HUES48 (cell line): ENCODE results near the gene TANGO2.
"Not testable (repeated sequence)": the region's sequence is repeated elsewhere in the genome, so short reads cannot be mapped to it uniquely, and the experiment has no call there.

Experiments used
- H3K27ac ChIP-seq: one replicate; pipeline ENCODE4 v1.7.0; 2013; ENCODE audit warnings: low read depth, low read length, inconsistent platforms
- H3K27me3 ChIP-seq: 2 replicates; pipeline ENCODE4 v1.6.1; 2013; ENCODE audit warnings: mild to moderate bottlenecking, low read length; ENCODE audit not compliant: control insufficient read depth, insufficient read depth
- H3K36me3 ChIP-seq: 2 replicates; pipeline ENCODE4 v1.6.1; 2013; ENCODE audit warnings: low read length; ENCODE audit not compliant: control insufficient read depth, insufficient read depth
- H3K4me1 ChIP-seq: 2 replicates; pipeline ENCODE4 v1.6.1; 2013; ENCODE audit warnings: mild to moderate bottlenecking, low read length; ENCODE audit not compliant: control insufficient read depth, insufficient read depth
- H3K4me3 ChIP-seq: 2 replicates; pipeline ENCODE4 v1.5.1; 2013; ENCODE audit warnings: mild to moderate bottlenecking, low read depth, low read length
- H3K9ac ChIP-seq: 2 replicates; pipeline ENCODE4 v1.6.1; 2013; ENCODE audit warnings: mild to moderate bottlenecking, low read depth, low read length, moderate library complexity
- H3K9me3 ChIP-seq: 2 replicates; pipeline ENCODE4 v1.6.1; 2013; ENCODE audit warnings: low read length; ENCODE audit not compliant: control insufficient read depth, insufficient read depth

TANGO2 gene

DNA sequence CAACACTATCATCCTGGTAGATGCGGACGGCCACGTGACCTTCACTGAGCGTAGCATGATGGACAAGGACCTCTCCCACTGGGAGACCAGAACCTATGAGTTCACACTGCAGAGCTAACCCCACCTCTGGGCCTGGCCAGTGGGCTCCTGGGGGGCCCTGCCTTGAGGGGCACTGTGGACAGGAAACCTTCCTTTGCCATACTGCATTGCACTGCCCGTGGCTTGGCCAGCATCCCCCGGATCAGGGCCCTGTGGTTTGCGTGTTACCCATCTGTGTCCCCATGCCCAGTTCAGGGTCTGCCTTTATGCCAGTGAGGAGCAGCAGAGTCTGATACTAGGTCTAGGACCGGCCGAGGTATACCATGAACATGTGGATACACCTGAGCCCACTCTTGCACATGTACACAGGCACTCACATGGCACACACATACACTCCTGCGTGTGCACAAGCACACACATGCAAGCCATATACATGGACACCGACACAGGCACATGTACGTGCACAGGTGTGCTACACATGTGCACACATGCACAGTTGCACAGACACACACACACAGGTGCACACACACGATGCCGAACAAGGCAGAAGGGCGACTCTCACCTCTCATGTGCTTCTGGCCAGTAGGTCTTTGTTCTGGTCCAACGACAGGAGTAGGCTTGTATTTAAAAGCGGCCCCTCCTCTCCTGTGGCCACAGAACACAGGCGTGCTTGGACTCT, 43.8 kb downstream of the TANGO2 start:
- Histone ChIP-seq H3K4me3 (no peak overlapping the region), H3K4me1 (no peaks in the 10 kb centered on the region), H3K27me3 (peaks cover 3% of the 10 kb centered on the region; the same call in 1 of the 2 replicates), H3K9me3 (no peaks in the 10 kb centered on the region), H3K9ac (no peak overlapping the region), H3K27ac (no peak overlapping the region), H3K36me3 (no peaks in the 10 kb centered on the region)

DNA sequence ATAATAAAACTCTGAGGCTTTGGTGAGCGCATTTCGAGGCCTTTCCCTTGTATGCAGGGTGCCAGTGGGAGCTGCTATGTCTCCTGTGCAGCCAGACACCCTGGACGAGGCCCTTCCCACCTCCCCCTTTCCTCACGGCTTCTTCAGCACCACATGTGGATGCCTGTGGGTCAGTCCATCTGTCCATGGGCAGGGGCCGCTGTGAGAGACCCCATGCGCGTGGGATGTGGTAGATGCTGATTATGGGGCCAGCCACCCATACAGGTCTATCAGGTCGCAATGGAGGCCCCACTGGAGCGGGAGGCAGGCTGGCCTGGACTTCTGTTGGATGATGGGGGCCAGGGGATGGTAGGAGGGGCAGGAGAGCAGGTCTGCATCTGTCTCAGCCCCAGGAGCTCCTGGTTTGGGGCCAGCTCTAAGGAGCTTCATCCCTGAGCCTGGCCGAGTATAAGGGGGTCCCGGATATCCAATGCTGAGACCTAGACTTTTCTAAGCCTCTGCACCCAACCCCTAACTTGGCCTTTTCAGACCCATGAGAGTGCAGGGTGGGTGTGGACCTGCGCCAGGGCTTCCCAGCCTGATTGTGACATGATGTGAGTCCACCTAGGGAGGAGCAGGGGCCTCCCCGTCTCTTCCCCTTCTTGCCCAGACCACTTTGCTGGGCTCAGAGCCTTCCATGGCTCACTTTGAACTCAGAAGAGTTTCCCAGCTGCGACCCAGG, 45.1 kb downstream of the TANGO2 start:
- Histone ChIP-seq H3K4me1 (no peaks in the 10 kb centered on the region), H3K9ac (no peak overlapping the region), H3K9me3 (no peaks in the 10 kb centered on the region), H3K36me3 (no peaks in the 10 kb centered on the region), H3K27me3 (peaks cover 8% of the 10 kb centered on the region), H3K4me3 (no peak overlapping the region), H3K27ac (no peak overlapping the region)

DNA sequence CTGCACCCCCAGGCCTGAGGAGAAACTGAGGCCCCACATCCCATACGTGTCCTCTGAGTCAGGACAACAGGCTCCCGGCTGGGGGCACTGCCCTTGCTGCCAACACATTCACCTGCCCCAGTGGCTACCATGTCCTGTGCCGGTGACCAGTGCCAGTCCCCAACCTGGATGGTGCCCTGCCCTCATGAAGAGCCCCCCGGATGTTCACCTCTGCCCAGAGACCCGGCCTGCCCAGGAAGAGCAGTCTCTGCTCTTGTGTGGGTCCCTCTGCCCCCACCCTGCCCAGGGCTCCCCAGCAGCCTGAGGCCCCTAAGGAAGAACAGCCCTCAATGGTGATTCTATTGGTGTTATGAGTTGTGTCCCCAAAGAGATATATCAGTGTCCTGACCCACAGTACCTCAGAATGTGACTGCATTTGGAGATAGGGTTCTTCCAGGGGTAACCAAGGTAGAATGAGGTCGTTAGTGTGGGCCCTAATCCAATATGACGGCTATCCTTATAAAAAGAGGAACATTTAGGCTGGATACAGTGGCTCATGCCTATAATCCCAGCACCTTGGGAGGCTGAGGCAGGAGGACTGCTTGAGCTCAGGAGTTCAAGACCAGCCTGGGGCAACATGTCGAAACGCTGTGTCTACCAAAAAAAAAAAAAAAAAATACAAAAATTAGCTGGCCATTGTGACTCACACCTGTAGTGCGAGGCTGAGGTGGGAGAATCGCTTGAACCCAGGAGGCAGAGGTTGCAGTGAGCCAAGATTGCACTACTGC, 45.9 kb downstream of the TANGO2 start:
- Histone ChIP-seq H3K36me3 (no peaks in the 10 kb centered on the region), H3K27ac (no peak overlapping the region), H3K9me3 (no peaks in the 10 kb centered on the region), H3K27me3 (peaks cover 12% of the 10 kb centered on the region), H3K9ac (no peak overlapping the region), H3K4me3 (no peak overlapping the region), H3K4me1 (no peaks in the 10 kb centered on the region)

DNA sequence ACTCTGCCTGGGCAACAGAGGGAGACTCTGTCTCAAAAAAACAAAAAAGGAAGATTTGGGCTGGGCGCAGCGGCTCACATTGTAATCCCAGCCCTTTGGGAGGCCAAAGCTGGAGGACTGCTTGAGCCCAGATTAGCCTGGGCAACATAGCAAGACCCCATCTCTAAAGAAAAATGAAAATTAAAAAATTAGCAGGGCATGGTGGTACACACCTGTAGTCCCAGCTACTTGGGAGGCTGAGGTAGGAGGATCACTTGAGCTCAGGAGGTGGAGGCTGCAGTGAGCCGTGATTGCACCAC, 46.4 kb downstream of the TANGO2 start:
- not testable (repeated sequence) for H3K27ac ChIP-seq, H3K9me3 ChIP-seq, H3K4me3 ChIP-seq, H3K4me1 ChIP-seq, H3K36me3 ChIP-seq, H3K9ac ChIP-seq
- peaks cover 12% of the 10 kb centered on the region for H3K27me3 ChIP-seq

DNA sequence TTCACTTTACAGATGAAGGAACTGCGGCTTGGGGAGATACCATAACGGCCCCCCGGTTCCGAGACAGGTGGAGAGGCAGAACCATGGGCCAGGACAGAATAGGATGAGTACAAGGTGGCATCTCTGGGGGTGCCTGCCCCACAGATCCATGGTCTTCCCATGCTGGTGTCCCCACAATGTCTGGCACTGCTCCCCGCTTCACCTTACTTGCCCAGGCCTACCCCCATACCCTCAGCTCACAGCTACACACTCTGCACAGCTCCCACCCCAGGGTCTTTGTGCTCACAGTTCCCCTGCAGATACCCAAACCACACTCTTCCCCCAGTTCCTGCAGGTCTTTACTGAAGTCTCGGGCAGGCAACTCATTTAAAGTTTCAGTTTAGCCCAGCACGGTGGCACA, 47.7 kb downstream of the TANGO2 start:
- Histone ChIP-seq H3K27ac (no peak overlapping the region), H3K9ac (no peak overlapping the region), H3K9me3 (no peaks in the 10 kb centered on the region), H3K36me3 (no peaks in the 10 kb centered on the region), H3K27me3 (peaks cover 12% of the 10 kb centered on the region), H3K4me1 (no peaks in the 10 kb centered on the region), H3K4me3 (no peak overlapping the region)

DNA sequence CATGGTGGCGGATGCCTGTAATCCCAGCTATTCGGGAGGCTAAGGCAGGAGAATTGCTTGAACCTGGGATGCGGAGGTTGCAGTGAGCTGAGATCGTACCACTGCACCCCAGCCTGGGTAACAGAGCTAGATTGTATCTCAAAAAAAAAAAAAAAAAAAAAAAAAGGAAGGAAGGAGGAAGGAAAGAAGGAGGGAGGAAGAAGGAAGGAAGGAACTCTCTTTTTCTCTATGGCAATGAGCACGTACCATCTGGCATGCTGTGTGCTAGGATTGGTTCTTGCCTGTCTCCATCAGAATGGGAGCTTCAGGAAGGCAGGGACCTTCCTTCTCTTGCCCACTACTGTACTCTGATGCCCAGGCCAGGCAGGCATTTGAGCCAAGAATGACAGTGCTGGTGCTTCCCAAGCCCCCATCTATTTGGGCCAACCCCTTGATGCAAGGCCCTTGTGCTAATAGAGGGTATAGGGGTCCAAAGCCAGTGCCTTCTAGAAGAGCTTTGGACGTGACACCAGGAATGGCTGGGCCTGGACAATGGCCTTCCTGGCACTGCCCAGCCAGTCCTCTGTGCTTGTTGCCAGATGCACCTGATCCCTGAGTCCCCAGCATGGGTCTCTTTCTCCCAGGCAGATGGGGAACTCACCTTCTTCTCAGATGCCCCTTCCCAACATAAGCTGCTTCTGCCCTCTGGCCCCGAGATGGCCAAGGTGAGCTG, 48.6 kb downstream of the TANGO2 start:
- Histone ChIP-seq H3K36me3 (no peaks in the 10 kb centered on the region), H3K9me3 (no peaks in the 10 kb centered on the region), H3K4me1 (no peaks in the 10 kb centered on the region), H3K27ac (no peak overlapping the region), H3K4me3 (no peak overlapping the region), H3K9ac (no peak overlapping the region), H3K27me3 (peaks cover 12% of the 10 kb centered on the region)

DNA sequence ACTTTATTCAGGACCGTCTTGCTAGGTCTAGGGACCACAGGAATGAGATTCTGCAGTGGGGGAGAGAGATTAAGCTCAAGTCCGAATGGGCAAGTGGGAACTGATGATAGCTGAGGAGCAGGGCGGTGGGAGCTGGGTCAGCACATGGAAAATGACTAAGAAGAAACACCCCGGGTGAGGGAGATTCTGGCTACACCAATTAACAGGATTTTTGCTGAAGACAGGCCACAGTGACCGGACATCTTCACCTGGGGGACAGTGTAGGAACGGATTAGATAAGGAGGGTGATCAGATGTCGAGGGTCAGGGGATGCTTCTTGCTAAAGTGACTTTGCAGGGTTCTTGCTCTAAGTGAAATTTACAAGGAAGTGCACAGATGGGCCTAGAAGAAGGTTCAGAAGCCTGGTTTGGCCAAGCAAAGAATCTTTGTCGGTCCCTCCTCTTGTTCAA, 50.6 kb downstream of the TANGO2 start:
- H3K4me1 ChIP-seq = no peaks in the 10 kb centered on the region
- no peaks in the 10 kb centered on the region for H3K9me3 ChIP-seq
- no peak overlapping the region for H3K27ac ChIP-seq
- no peaks in the 10 kb centered on the region for H3K36me3 ChIP-seq
- no peak overlapping the region for H3K9ac ChIP-seq
- H3K27me3 ChIP-seq = peaks cover 12% of the 10 kb centered on the region
- no peak overlapping the region for H3K4me3 ChIP-seq

DNA sequence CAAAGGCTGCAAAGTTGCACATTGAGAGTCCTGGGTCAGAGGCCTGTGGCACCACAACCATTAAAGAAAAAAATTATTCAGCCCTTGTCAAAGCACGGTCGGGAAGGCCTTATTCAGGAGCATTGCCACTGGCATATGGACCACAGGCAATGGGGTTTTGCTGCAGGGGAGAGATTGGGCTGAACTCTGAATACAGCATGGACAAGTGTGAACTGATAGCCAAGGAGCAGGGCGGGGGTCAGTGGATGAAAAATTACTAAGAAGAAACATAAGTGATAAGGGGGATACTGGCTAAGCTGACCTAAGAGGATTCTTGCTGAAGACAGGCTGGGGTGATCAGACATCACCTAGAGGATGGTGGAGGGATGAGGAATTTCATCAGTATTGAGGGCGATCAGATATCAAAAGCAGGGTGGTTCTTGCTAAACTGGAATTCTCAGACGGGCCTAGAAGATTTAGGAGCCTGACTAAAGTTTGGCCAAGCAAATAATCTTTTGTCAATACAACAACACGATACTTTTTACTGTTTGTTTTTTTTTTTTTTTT, 55.8 kb downstream of the TANGO2 start:
- Histone ChIP-seq H3K27ac (no peak overlapping the region), H3K9me3 (no peaks in the 10 kb centered on the region), H3K4me1 (peaks cover 6% of the 10 kb centered on the region; the same call in 1 of the 2 replicates), H3K27me3 (no peaks in the 10 kb centered on the region), H3K36me3 (no peaks in the 10 kb centered on the region), H3K9ac (no peak overlapping the region), H3K4me3 (no peak overlapping the region)

DNA sequence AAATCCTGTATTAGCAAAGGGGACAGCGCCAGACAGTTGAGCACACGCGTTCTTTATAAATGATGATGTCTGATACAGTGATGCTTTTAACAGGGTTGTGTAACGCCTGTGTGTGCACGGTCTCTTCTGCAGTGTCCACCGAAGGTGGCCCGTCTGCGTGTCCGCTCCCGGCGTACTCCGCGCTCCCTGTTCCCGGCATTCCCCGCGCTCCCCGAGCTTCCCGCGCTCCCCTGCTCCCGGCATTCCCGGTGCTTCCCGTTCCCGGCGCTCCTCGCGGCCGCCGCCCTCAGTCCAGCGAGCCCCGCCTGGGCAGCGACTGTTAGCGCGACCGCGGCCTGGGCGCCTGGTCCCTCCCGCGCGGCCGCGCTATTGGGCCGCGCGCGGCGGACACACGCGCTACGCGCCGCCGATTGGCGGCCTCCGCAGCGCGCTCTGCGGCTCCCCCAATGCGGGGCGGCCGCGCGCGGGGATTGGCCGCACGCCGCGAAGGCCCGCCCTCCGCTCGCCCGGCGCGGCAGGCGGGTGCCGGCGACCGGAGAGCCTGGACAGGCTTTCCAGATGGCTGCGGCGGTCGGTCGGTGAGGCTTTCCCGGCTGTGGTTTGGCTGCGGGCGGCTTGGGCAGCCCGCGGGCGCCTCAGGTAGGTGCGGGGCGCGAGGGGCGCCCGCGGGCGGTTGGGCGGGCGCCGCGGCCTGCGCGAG, 59.0 kb downstream of the TANGO2 start, which contains the start of gene DGCR8:
TSS of gene DGCR8 (plus strand) at position 497 of the 700 bp plus-strand sequence. CDS start 5,723 bp downstream, outside the sequence.
- peak within 1 kb of the TSS; percentile 99 for H3K4me3 ChIP-seq
- peaks cover 15% of the 10 kb centered on the region for H3K4me1 ChIP-seq
- no peaks in the 10 kb centered on the region for H3K9me3 ChIP-seq
- H3K27ac ChIP-seq = peak within 1 kb of the TSS; percentile 96
- no peaks in the 10 kb centered on the region for H3K27me3 ChIP-seq
- H3K9ac ChIP-seq = peak within 1 kb of the TSS; percentile 96
- H3K36me3 ChIP-seq = 0 out of 2 replicates have a peak, but pooled peaks cover 8% of the 10 kb centered on the region

DNA sequence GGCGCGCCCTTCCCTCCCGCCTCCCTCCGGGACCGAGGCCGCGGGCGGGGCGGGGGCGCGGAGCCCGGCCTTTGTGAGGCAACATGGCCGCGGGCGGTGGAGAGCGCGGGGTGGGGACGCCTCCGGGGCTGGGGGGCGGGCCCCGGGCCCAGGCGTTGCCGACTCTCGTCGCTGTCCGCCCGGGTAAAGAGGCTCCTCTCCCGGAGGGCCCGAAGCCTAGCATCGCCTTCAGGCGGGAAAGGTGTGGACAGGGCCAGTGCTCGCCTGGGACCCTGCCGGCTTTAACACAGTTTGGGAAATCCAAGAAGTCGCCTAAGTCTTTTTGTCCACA, 59.5 kb downstream of the TANGO2 start:
- H3K4me1 ChIP-seq = peaks cover 15% of the 10 kb centered on the region
- H3K36me3 ChIP-seq = peaks cover 9% of the 10 kb centered on the region
- no peaks in the 10 kb centered on the region for H3K9me3 ChIP-seq
- no peaks in the 10 kb centered on the region for H3K27me3 ChIP-seq
- peak overlapping the region; percentile 96 for H3K9ac ChIP-seq
- H3K4me3 ChIP-seq = peak overlapping the region; percentile 99
- H3K27ac ChIP-seq = peak overlapping the region; percentile 96
